LNCaP clone FGC (cell line): Measurements from ENCODE around the gene TMEM131.
"Not testable (repeated sequence)": the region's sequence is repeated elsewhere in the genome, so short reads cannot be mapped to it uniquely, and the experiment has no call there.

Experiments used
- DNase-seq: peaks from one replicate; pipeline ENCODE4 v3.0.0-alpha.2; 2011; ENCODE audit warnings: low read depth
- H3K4me3 ChIP-seq: 2 replicates; pipeline ENCODE4 v1.5.1; 2011; ENCODE audit warnings: mild to moderate bottlenecking, low read depth, low read length, control low read depth
- TF ChIP-seq, protein P1 (sequence below): IDR thresholded peaks from 2 replicates; pipeline ENCODE4 v1.5.1; 2012; ENCODE audit warnings: mild to moderate bottlenecking; ENCODE audit not compliant: control insufficient read depth, insufficient read depth; ENCODE audit errors: extremely low read depth

Gene TMEM131

DNA sequence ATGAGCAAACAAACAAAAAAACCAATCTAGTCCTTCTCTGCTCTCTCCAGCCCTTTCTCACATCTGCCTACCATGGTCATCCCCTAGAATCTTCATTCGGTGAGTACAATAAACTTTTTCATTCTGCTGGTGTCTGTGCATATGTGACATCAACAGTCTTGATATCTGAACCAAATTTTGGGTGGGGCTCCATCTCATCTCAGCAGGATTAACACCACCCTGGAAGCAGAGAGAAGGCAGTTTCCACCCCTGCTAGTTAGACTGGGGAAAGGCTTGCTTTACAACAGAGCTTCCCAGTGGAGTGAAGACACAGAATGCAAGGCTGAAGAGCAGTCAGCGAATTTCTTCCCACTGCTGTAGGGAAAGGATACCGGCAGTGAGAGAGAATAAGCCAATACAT, 116.9 kb downstream of the TMEM131 start:
- TF ChIP-seq, protein P1, sequence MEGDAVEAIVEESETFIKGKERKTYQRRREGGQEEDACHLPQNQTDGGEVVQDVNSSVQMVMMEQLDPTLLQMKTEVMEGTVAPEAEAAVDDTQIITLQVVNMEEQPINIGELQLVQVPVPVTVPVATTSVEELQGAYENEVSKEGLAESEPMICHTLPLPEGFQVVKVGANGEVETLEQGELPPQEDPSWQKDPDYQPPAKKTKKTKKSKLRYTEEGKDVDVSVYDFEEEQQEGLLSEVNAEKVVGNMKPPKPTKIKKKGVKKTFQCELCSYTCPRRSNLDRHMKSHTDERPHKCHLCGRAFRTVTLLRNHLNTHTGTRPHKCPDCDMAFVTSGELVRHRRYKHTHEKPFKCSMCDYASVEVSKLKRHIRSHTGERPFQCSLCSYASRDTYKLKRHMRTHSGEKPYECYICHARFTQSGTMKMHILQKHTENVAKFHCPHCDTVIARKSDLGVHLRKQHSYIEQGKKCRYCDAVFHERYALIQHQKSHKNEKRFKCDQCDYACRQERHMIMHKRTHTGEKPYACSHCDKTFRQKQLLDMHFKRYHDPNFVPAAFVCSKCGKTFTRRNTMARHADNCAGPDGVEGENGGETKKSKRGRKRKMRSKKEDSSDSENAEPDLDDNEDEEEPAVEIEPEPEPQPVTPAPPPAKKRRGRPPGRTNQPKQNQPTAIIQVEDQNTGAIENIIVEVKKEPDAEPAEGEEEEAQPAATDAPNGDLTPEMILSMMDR, result no peak
- no peak overlapping the region for H3K4me3 ChIP-seq
- DNase-seq, result no peak

DNA sequence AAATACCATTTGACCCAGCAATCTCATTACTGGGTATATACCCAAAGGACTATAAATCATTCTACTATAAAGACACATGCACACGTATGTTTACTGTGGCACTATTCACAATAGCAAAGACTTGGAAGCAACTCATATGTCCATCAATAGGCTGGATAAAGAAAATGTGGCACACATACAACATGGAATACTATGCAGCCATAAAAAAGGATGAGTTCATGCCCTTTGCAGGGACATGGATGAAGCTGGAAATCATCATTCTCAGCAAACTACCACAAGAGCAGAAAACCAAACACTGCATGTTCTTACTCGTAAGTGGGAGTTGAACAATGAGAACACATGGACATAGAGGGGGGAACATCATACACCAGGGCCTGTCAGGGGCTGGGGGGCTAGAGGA, 117.4 kb downstream of the TMEM131 start:
- not testable (repeated sequence) for DNase-seq, H3K4me3 ChIP-seq

DNA sequence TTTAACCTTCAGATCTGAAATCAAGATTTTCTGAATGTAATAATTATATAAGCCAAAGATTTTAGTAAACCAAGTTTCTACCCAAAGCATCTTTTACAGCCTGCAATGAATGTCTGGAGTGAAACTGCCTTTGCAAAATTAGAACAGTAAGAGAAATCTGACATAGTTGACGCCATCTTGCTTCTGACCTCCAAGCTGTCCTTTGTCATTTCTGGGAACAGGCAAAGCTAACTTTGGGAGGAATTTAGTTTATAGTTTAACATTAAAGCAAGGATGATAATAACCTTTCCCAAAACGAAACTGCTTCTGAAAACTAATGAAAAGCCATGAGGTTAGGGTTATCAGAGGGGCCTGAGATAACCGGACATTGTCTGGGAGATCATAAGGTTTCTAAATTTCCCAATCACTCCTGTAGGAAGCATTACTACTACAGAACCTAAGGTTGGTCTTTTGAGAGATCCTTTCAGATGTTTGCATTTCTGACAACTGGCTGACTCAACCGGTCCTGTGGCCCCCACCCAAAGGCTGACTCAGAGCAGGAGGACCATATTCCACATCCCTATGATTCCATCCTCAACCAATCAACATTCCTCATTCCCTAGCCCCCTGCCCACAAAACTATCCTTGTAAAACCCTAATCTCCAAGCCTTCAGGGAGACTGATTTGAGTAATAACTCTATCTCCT, 124.5 kb downstream of the TMEM131 start:
- no peak overlapping the region for H3K4me3 ChIP-seq
- TF ChIP-seq, protein P1, result no peak
- no peak for DNase-seq

DNA sequence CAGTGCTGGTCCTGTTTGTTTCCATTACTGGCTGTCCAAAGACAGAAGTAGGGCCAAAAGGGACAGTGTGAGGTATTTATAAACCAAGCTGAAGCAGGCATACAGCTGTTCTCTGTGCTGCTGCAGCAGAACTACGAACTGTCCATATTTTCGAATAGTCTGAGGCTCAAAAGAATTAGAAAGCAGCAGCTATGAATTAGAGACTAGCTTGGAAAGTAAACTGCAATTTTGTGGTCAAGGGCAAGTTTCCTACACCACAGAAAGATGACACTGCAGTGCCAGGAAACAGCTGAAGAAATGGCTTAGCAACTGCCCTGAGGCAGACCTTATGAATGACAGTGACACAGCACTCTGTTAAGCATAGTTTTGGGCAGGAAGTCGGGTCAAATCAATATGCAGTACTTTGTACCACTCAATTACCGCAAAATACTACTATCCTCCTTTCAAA, 125.3 kb downstream of the TMEM131 start:
- DNase-seq, result no peak
- no peak overlapping the region for H3K4me3 ChIP-seq
- TF ChIP-seq, protein P1, result no peak

DNA sequence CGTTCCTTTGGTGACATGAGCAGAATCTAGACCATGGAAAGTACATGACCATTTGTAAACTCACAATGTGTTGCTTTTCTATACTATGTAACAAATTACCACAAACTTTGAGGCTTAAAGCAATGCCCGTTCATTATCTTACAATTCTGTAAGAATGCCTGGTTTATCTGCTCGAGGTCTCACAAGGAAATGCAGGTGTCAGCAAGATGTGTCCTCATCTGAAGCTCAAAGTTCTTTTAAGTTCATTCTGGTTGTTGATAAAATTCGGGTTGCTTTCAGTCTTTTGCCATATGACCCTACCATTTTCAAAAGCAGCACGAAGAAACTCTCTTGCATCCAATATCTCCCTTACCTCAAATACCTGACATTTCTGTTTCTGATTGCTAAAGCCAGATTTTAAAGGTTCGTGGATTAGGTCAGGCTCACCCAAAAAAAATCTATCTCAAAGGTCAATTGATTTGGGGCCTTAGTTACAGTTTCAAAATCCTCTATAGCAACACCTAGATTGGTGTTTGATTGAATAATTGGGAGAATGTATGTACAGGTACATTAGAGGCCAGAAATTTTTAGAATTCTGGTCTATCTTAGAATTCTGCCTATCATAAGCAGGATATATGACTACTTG, 125.9 kb downstream of the TMEM131 start:
- H3K4me3 ChIP-seq, result no peak overlapping the region
- no peak for DNase-seq
- TF ChIP-seq, protein P1, result no peak

DNA sequence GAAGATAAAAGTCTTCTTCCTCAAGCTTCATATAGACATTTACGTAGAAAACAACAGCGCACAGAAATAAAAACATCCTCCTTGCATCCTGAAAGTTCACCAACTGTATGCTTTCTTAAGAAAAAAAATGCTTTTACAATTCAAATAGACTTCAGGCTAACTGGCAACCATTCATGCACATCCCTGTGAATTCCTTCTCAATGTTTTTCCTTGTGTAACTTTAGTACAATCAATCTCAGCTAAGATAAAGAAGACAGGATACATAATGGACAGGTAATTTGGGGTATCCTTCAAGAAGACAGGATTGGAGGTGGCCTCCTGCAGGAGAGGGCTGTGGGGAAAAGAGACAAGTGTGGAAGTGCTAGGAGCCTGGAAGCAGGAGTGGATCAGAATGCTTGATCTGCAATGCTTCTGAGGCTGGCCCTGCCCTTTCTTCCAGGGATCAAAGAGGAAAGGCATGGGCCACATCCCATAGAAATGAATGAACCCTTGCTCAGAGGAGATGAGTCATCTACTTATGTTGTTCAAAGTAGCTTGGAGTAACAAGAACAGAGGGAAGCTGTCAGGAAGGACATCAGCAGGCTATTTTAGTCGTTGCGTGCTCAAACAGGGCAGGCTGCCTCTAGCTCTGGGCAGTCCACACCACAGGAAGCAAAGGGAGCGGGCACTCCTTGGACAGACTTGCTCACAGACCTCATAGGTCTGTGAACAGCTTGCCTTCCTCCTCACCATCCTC, 126.6 kb downstream of the TMEM131 start:
- H3K4me3 ChIP-seq, result no peak overlapping the region
- no peak for DNase-seq
- TF ChIP-seq, protein P1, result no peak

DNA sequence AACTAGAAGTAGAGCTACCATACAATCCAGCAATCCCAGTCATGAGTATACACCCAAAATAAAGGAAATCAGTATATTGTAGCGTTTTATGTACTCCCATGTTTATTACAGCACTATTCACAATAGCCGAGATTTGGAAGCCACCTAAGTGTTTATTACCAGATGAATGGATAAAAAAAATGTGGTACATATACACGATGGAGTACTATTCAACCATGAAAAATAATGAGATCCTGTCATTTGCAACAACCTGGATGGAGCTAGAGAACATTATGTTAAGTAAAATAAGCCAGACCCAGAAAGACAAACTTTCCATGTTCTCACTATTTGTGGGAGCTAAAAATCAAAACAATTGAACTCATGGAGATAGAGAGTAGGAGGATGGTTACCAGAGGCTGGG, 131.9 kb downstream of the TMEM131 start:
- DNase-seq, result no peak
- H3K4me3 ChIP-seq, result no peak overlapping the region
- TF ChIP-seq, protein P1, result no peak
